HFF-Myc (cell line): Measurements from ENCODE around the gene CADM1.

Source experiments
- DNase-seq: peaks from one replicate; pipeline ENCODE4 v3.0.0-alpha.2; 2011; ENCODE audit warnings: low read depth; ENCODE audit errors: extremely low read depth
- H3K4me3 ChIP-seq: replicated peaks from 2 replicates; pipeline ENCODE4 v1.5.1; 2011; ENCODE audit warnings: low read depth, mild to moderate bottlenecking, control low read depth, low read length
- TF ChIP-seq, protein P1 (sequence below): IDR thresholded peaks from 2 replicates; pipeline ENCODE4 v1.5.1; 2012; ENCODE audit warnings: mild to moderate bottlenecking, low read depth, low read length, control low read depth; ENCODE audit errors: missing control alignments

Gene CADM1

DNA sequence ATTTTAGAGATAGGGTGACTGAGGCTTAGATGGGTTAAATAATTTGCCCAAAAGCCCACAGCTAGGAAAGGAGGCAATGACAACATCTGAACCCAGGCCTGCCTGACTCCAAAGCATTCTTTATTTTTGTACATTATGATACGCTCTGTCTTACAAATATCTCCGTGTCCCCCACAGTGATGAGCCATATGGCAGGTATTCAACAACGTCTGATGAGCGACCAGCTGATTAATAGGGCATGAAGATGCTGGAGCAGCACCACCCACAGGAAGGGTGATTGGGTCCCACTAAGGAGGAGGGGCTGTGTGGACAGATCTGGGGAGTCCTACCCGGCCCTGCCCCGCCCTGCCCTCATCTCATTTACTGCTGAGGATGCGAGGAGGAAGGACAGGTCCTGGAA lies 380.6 kb downstream of the CADM1 start:
- DNase-seq: no peak
- no peak overlapping the region for H3K4me3 ChIP-seq
- TF ChIP-seq, protein P1, sequence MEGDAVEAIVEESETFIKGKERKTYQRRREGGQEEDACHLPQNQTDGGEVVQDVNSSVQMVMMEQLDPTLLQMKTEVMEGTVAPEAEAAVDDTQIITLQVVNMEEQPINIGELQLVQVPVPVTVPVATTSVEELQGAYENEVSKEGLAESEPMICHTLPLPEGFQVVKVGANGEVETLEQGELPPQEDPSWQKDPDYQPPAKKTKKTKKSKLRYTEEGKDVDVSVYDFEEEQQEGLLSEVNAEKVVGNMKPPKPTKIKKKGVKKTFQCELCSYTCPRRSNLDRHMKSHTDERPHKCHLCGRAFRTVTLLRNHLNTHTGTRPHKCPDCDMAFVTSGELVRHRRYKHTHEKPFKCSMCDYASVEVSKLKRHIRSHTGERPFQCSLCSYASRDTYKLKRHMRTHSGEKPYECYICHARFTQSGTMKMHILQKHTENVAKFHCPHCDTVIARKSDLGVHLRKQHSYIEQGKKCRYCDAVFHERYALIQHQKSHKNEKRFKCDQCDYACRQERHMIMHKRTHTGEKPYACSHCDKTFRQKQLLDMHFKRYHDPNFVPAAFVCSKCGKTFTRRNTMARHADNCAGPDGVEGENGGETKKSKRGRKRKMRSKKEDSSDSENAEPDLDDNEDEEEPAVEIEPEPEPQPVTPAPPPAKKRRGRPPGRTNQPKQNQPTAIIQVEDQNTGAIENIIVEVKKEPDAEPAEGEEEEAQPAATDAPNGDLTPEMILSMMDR: no peak

DNA sequence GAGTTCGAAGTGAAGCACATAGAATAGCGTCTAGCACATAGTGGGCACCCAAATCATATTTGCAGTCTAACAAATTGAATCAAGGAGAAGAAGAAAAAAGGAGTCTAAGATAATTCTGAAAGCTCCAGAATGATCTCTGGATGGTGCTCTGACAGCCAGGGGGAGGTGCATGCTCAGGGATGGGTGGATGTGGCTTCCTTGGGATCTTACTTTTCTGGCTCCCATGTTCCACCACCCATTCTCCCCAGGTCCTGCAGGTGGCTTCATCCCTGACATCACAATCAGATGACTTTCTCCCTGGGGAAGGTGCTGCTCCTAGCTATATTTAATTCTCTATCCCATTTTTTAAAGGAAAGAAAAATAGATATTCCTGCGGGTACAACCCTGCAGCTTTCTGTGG lies 381.9 kb downstream of the CADM1 start:
- H3K4me3 ChIP-seq: no peak overlapping the region
- no peak for DNase-seq
- TF ChIP-seq, protein P1: no peak
